ENCODE data around the gene POLRMT. TPM values are rescaled to one million over a fixed set of nuclear protein-coding genes. Genes with fewer than 3 reads are reported as not detected.
A peak's percentile ranks its signal among the peaks of the same experiment; 100 is the strongest.

The POLRMT gene
- total RNA-seq, 4 donors from 2014 or later = 23.2 to 39.7 (median 33.1) TPM

DNA sequence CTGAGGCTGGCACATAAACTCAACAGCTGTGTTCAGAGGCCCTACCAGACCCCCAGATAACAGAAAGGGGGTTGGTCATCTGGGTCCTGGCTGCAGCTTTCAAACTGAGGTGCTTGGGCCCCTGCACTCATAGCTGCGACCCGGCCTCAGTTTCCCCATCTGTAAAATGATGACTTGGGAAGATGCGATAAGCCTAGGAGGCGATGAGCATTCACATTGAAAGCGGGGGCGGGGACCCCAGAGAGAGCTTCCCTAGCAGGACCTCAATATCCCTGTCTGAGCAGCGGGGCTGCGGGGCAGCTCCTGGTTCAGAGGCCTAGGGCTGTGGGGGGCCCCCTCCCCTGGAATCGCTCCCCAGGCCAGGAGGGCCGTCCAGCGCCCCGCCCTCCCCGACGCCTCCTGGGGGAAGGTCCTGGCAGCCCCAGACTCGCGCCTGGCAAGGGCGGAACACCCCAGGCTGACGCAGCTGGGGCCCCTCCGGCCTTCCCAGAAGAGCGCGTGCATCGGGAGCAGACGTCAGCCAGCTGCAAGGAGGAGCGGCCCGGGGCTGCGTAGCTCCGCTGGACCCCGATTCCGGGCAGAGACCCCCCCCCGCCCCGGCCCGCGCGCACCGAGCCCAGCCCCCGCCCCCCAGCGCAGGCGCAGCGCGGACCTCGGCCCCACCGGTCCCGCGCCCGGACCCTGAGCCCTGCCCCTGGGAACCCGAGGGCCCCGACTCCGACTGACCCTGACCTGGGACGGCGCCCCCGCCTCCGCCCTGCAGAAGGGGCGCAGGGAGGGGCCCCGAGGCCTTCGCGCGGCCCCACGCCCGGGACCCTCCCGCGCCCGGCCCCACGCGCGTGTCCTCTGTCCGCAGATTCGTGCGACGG, 46.3 kb upstream of the POLRMT start:
- Histone ChIP-seq H3K27me3 (no peaks in the 10 kb centered on the region), H3K27ac (peak overlapping the region; percentile 60 to 89 (median 65)), H3K4me1 (peaks cover 17 to 38% of the 10 kb centered on the region in 2 donors), H3K36me3 (no peaks in the 10 kb centered on the region), H3K4me3 (replicated peaks in 1 of 3) (peak overlapping the region; percentile 47 to 87 (median 72)), H3K9me3 (no peaks in the 10 kb centered on the region)
- intact Hi-C loops (cut with DNase I) = no loop called here
- TF ChIP-seq CTCF (IDR thresholded peaks at IDR 0.05) = no peak
- TF ChIP-seq POLR2A (IDR thresholded peaks at IDR 0.05) = no peak
- DNase-seq = peak; percentile 44 to 47
- 31% methylated on average over 13 of the region's 69 CpGs; no CpG with 5 or more reads in 1 of the 2 donors for WGBS, 2 donors

DNA sequence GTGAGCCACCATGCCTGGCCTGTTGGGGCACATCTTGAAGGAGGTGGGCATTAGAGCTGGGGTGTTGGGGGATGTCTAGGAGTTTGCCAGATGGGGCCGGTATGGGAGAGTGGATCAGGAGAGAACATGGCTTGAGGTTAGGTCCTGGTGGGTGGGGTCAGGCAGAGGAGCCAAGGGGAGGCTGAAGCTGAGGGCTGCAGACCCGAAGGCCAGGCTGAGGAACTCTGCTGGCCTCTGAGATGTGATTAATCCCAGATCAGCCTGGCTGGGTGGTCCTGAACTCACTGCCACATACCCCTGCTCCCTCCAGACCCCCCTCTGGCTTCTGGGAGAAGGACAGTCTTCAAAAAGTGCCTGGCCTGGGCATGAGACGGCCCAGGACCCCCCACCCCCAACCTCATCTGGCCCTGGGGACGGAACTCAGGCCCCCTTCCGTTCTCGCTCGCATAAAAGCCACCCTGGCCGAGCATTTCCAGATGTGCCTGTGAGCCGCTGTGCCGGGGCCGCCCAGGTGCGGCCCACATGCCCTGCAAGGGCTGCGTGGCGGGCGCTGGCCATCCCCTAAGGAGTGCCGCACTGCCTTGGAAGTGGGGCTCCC, 45.6 kb upstream of the POLRMT start:
- intact Hi-C loops (cut with DNase I) = no loop called here
- TF ChIP-seq POLR2A (IDR thresholded peaks at IDR 0.05) = no peak
- no peaks in the 10 kb centered on the region for H3K36me3 ChIP-seq
- 89 to 90% methylated on average over 8 to 10 of the region's 16 CpGs for WGBS, 2 donors
- H3K9me3 ChIP-seq = no peaks in the 10 kb centered on the region
- no peak for DNase-seq
- H3K27ac ChIP-seq = peak overlapping the region in 2 of 3 donors; percentile 60 to 89
- no peaks in the 10 kb centered on the region for H3K27me3 ChIP-seq
- H3K4me3 ChIP-seq (replicated peaks in 1 of 3) = peak overlapping the region in 1 of 3 donors; percentile 87
- peaks cover 17 to 38% of the 10 kb centered on the region in 2 donors for H3K4me1 ChIP-seq

GRCh38 chr19:677601-678436, 44.5 kb upstream of the POLRMT start:
- intact Hi-C loops (cut with DNase I) = no loop called here
- peaks cover 17 to 38% of the 10 kb centered on the region in 2 donors for H3K4me1 ChIP-seq
- no peak for DNase-seq
- H3K4me3 ChIP-seq (replicated peaks in 1 of 3) = peak overlapping the region in 1 of 3 donors; percentile 41
- H3K27ac ChIP-seq = peak overlapping the region in 2 of 3 donors; percentile 67 to 80
- no peaks in the 10 kb centered on the region for H3K9me3 ChIP-seq
- TF ChIP-seq POLR2A (IDR thresholded peaks at IDR 0.05) (no peak), CTCF (IDR thresholded peaks at IDR 0.05) (no peak)
- no peaks in the 10 kb centered on the region for H3K27me3 ChIP-seq
- no peaks in the 10 kb centered on the region for H3K36me3 ChIP-seq
- WGBS, 2 donors = 52 to 58% methylated on average over 18 to 20 of the region's 22 CpGs

GRCh38 chr19:677201-677600, 43.9 kb upstream of the POLRMT start:
- DNase-seq = peak; percentile 67 to 70
- intact Hi-C loops (cut with DNase I) = no loop called here
- Histone ChIP-seq H3K4me3 (replicated peaks in 1 of 3) (peak overlapping the region in 1 of 3 donors; percentile 41), H3K9me3 (no peaks in the 10 kb centered on the region), H3K27ac (peak overlapping the region in 2 of 3 donors; percentile 67 to 80), H3K27me3 (no peaks in the 10 kb centered on the region), H3K4me1 (peaks cover 17 to 38% of the 10 kb centered on the region in 2 donors), H3K36me3 (no peaks in the 10 kb centered on the region)
- TF ChIP-seq CTCF (IDR thresholded peaks at IDR 0.05) (no peak), POLR2A (IDR thresholded peaks at IDR 0.05) (no peak)
- 7 to 13% methylated on average over 3 of the region's 15 CpGs for WGBS, 2 donors
